ENCODE data around the gene CBX1. TPM values are rescaled to one million over a fixed set of nuclear protein-coding genes. Genes with fewer than 3 reads are reported as not detected.
"Not testable (repeated sequence)": the region's sequence is repeated elsewhere in the genome, so short reads cannot be mapped to it uniquely, and the experiment has no call there.

CBX1 gene
- total and polyA plus RNA-seq, 4 donors: 17.6 to 43.2 (median 28.9) TPM

DNA sequence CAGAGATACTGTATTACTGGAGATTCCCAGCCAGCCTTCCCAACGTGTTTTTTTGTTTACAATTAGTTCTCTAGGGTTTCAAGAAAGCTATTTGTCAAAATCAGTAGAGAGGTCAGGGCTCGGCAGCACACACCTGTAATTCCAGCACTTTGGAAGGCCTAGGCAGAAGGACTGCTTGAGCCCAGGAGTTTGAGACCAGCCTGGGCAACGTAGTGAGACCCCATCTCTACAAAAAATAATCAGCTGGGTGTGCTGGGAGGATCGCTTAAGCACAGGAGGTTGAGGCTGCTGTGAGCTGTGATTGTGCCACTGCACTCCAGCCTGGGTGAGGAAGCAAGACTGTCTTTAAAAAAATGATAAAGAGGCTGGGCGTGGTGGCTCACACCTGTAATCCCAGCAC is 19.4 kb downstream of the CBX1 start:
- ATAC-seq (ENCODE audit: insufficient read depth, low FRiP score): no peak
- TF ChIP-seq, protein P1, sequence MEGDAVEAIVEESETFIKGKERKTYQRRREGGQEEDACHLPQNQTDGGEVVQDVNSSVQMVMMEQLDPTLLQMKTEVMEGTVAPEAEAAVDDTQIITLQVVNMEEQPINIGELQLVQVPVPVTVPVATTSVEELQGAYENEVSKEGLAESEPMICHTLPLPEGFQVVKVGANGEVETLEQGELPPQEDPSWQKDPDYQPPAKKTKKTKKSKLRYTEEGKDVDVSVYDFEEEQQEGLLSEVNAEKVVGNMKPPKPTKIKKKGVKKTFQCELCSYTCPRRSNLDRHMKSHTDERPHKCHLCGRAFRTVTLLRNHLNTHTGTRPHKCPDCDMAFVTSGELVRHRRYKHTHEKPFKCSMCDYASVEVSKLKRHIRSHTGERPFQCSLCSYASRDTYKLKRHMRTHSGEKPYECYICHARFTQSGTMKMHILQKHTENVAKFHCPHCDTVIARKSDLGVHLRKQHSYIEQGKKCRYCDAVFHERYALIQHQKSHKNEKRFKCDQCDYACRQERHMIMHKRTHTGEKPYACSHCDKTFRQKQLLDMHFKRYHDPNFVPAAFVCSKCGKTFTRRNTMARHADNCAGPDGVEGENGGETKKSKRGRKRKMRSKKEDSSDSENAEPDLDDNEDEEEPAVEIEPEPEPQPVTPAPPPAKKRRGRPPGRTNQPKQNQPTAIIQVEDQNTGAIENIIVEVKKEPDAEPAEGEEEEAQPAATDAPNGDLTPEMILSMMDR (IDR thresholded peaks at IDR 0.05; ENCODE audit: control extremely low read depth, extremely low read depth): no peak
- H3K4me1 ChIP-seq (ENCODE audit: control insufficient read depth in 5 of 5, insufficient read depth in 5 of 5, low read length in 5 of 5): peaks cover 0 to 18% (median 3%) of the 10 kb centered on the region in 5 donors

DNA sequence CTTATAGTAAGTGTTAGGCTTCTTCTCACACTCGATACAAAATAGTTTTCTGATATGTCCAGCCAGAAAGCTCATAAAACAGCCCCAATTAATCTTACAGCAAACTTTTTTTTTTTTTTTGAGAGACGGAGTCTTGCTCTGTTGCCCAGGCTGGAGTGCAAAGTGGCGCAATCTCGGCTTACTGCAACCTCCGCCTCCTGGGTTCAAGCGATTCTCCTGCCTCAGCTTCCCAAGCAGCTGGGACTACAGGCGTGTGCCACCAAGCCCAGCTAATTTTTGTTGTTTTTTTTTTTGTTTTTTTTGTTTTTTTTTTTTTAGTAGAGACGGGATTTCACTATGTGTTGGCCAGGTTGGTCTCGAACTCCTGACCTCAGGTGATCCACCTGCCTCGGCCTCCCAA is 24.1 kb downstream of the CBX1 start:
- H3K9me3 ChIP-seq (ENCODE audit: control insufficient read depth in 4 of 4, insufficient read depth in 3 of 4, low read length in 3 of 4); H3K9ac ChIP-seq (ENCODE audit: insufficient read depth in 1 of 2, low read length in 2 of 2); H3K27ac ChIP-seq (ENCODE audit: low read depth in 1 of 2, low read length in 1 of 2); H3K27me3 ChIP-seq (ENCODE audit: control insufficient read depth in 3 of 3, insufficient read depth in 3 of 3, low read length in 2 of 3); DNase-seq; H3K4me3 ChIP-seq; H3K4me1 ChIP-seq (ENCODE audit: control insufficient read depth in 5 of 5, insufficient read depth in 5 of 5, low read length in 5 of 5); ATAC-seq (ENCODE audit: insufficient read depth, low FRiP score): not testable (repeated sequence)
- WGBS, 2 donors: 94% methylated on average over 10 of the region's 10 CpGs
- peaks cover 5 to 31% (median 12%) of the 10 kb centered on the region in 4 donors for H3K36me3 ChIP-seq (ENCODE audit: control insufficient read depth in 4 of 4, insufficient read depth in 4 of 4, low read length in 4 of 4)

More for the DNA sequence above, 19.4 kb downstream of the CBX1 start:
- no peaks in the 10 kb centered on the region for H3K27me3 ChIP-seq (ENCODE audit: control insufficient read depth in 3 of 3, insufficient read depth in 3 of 3, low read length in 2 of 3)
- H3K36me3 ChIP-seq (ENCODE audit: control insufficient read depth in 4 of 4, insufficient read depth in 4 of 4, low read length in 4 of 4): peaks cover 0 to 2% (median 0%) of the 10 kb centered on the region in 4 donors
- DNase-seq: no peak
- no peak overlapping the region for H3K4me3 ChIP-seq
- no peak overlapping the region for H3K9ac ChIP-seq (ENCODE audit: insufficient read depth in 1 of 2, low read length in 2 of 2)
- 81 to 84% methylated on average over 5 of the region's 5 CpGs for WGBS, 2 donors
- H3K9me3 ChIP-seq (ENCODE audit: control insufficient read depth in 4 of 4, insufficient read depth in 3 of 4, low read length in 3 of 4): no peaks in the 10 kb centered on the region
- H3K27ac ChIP-seq (ENCODE audit: low read depth in 1 of 2, low read length in 1 of 2): no peak overlapping the region

DNA sequence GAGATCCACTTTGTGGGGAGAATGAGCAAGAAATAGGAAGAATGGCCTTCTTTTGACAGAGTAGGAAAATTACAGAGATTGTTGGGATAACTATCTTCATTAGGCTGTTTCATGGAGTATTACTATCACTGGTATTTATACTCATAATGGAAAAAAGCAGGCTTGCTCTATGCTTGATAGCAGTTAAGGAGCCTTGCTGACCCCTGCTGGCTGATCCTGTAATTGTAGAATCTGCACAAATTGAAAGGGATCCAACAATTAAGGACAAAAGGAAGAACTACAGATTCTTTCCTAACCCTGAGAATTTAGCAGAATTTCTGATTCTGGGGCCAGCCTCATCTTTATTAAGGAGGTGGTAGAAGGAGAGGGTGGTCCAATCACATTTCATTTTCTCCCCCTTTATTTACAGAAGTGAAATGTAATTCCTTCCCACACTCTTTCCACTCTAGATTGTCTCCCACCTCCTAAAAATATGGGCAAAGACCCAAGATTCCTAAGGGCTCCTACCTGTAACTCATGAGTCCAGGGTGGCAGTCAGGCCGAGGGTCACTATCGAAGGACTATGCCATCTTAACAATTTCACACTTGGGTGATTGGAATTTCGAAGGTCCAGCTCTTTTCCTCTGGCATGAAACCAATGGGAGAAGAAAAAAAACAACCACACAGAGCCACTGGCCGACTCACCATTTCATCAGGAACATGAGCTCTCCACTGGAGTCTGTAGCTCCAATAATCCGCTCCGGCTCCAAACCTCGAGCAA is 26.8 kb downstream of the CBX1 start:
- DNase-seq (peak; percentile 80 to 91 (median 89)), ATAC-seq (ENCODE audit: insufficient read depth, low FRiP score) (peak; percentile 62)
- no peak overlapping the region for H3K27ac ChIP-seq (ENCODE audit: low read depth in 1 of 2, low read length in 1 of 2)
- H3K4me1 ChIP-seq (ENCODE audit: control insufficient read depth in 5 of 5, insufficient read depth in 5 of 5, low read length in 5 of 5): no peaks in the 10 kb centered on the region
- H3K9ac ChIP-seq (ENCODE audit: insufficient read depth in 1 of 2, low read length in 2 of 2): no peak overlapping the region
- H3K27me3 ChIP-seq (ENCODE audit: control insufficient read depth in 3 of 3, insufficient read depth in 3 of 3, low read length in 2 of 3): no peaks in the 10 kb centered on the region
- no peak overlapping the region for H3K4me3 ChIP-seq
- peaks cover 11 to 49% (median 23%) of the 10 kb centered on the region in 4 donors for H3K36me3 ChIP-seq (ENCODE audit: control insufficient read depth in 4 of 4, insufficient read depth in 4 of 4, low read length in 4 of 4)
- WGBS, 2 donors: 77 to 87% methylated on average over 7 of the region's 7 CpGs
- TF ChIP-seq, protein P1 (IDR thresholded peaks at IDR 0.05; ENCODE audit: control extremely low read depth, extremely low read depth): peak; percentile 88
- H3K9me3 ChIP-seq (ENCODE audit: control insufficient read depth in 4 of 4, insufficient read depth in 3 of 4, low read length in 3 of 4): no peaks in the 10 kb centered on the region

DNA sequence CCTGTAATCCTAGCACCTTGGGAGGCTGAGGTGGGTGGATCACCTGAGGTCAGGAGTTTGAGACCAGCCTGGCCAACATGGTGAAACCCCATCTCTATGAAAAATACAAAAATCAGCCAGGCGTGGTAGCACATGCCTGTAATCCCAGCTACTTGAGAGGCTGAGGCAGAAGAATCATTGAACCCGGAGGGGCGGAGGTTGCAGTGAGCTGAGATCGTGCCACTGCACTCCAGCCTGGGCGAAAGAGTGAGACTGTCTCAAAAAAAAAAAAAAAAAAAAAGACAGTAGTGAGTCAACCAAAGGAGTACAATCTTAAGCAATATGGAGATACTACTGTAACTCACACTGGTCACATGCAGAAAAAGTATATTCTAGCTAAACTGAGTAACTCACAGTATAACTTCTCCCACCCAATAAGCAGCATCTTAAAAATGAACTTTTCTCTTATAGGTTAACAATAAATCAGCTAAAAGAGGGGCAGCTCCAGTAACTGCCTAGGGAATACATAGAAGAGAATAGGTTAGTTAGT is 27.6 kb downstream of the CBX1 start:
- H3K36me3 ChIP-seq (ENCODE audit: control insufficient read depth in 4 of 4, insufficient read depth in 4 of 4, low read length in 4 of 4): peaks cover 13 to 54% (median 24%) of the 10 kb centered on the region in 4 donors
- H3K9me3 ChIP-seq (ENCODE audit: control insufficient read depth in 4 of 4, insufficient read depth in 3 of 4, low read length in 3 of 4); H3K27me3 ChIP-seq (ENCODE audit: control insufficient read depth in 3 of 3, insufficient read depth in 3 of 3, low read length in 2 of 3); H3K9ac ChIP-seq (ENCODE audit: insufficient read depth in 1 of 2, low read length in 2 of 2); H3K4me1 ChIP-seq (ENCODE audit: control insufficient read depth in 5 of 5, insufficient read depth in 5 of 5, low read length in 5 of 5); DNase-seq; ATAC-seq (ENCODE audit: insufficient read depth, low FRiP score); H3K27ac ChIP-seq (ENCODE audit: low read depth in 1 of 2, low read length in 1 of 2); H3K4me3 ChIP-seq: not testable (repeated sequence)
- WGBS, 2 donors: 95 to 100% methylated on average over 5 of the region's 5 CpGs

DNA sequence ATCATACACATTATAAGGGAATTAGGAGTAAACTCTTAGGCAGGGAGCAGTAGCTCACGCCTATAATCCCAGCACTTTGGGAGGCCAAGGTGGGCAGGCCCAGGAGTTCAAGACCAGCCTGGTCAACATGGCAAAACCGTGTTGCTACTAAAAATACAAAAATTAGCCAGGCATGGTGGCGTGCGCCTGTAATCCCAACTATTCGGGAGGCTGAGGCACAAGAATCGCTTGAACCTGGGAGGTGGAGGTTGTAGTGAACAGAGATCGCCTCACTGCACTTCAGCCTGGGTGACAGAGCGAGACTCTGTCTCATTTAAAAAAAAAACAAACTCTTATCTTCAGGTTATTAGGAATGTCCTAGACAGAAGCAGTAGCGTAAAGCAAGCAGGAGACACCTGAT is 28.5 kb downstream of the CBX1 start:
- H3K9ac ChIP-seq (ENCODE audit: insufficient read depth in 1 of 2, low read length in 2 of 2); H3K4me1 ChIP-seq (ENCODE audit: control insufficient read depth in 5 of 5, insufficient read depth in 5 of 5, low read length in 5 of 5); ATAC-seq (ENCODE audit: insufficient read depth, low FRiP score); H3K4me3 ChIP-seq; DNase-seq; H3K27ac ChIP-seq (ENCODE audit: low read depth in 1 of 2, low read length in 1 of 2); H3K9me3 ChIP-seq (ENCODE audit: control insufficient read depth in 4 of 4, insufficient read depth in 3 of 4, low read length in 3 of 4); H3K27me3 ChIP-seq (ENCODE audit: control insufficient read depth in 3 of 3, insufficient read depth in 3 of 3, low read length in 2 of 3): not testable (repeated sequence)
- peaks cover 13 to 58% (median 24%) of the 10 kb centered on the region in 4 donors for H3K36me3 ChIP-seq (ENCODE audit: control insufficient read depth in 4 of 4, insufficient read depth in 4 of 4, low read length in 4 of 4)
- whole genome bisulfite sequencing, 2 donors: 96 to 97% methylated on average over 9 of the region's 9 CpGs
